ENCODE results near the gene LCN6.

- TF ChIP-seq POLR2A (IDR thresholded peaks at IDR 0.05) = no peak
- no peak for TF ChIP-seq EP300 (IDR thresholded peaks at IDR 0.05)
- no peak for TF ChIP-seq CTCF (IDR thresholded peaks at IDR 0.05)
These were observed 52.4 kb downstream of the LCN6 start for GRCh38 chr9:136695955-136696354.
